HCT116 (cell line): ENCODE measurements around the gene GMDS. TPM values are rescaled to one million over a fixed set of nuclear protein-coding genes. Genes with fewer than 3 reads are reported as not detected.

Source experiments
- ATAC-seq: fragments of 200-7000 bp; cut with Tn5 transposase; 2 replicates; pipeline ENCODE4 v1.9.1; 2020; ENCODE audit warnings: mild to moderate bottlenecking, moderate library complexity
- BruUV-seq: library from RNA; stranded (reverse); fragments of 400-500 nt; replicated peaks from 2 replicates; lab custom pipeline; 2021; lab: Mats Ljungman, UMichigan
- CTCF ChIA-PET: fragments of 300-600 bp; sonication (Branson Sonifier 250); formaldehyde crosslinking; loops from one replicate; lab custom pipeline; 2021; ENCODE audit warnings: antibody characterized with exemption; lab: Charles Lee
- POLR2A ChIA-PET: fragments of 300-600, 350-600 bp; sonication (Branson Sonifier 250); formaldehyde crosslinking; loops from one replicate; lab custom pipeline; 2021; ENCODE audit warnings: antibody characterized with exemption; lab: Charles Lee
- RAD21 ChIA-PET, 2 experiments: fragments of 300-600 bp; sonication (Branson Sonifier 250); formaldehyde crosslinking; loops; one replicate each; lab custom pipeline; 2023; ENCODE audit warnings: low total read pairs in 2 of 2; ENCODE audit not compliant: uncharacterized antibody in 2 of 2, unreplicated experiment in 2 of 2, low non-redundant PET in 1 of 2; lab: Charles Lee
- DNase-seq: peaks from one replicate; pipeline ENCODE4 v3.0.0-alpha.2; 2010; ENCODE audit warnings: low read depth, low spot score
- H2AFZ ChIP-seq: fragments of 200-600 bp; shearing (Covaris generic), sonication (generic); 2 replicates; pipeline ENCODE4 v1.6.1; 2017; ENCODE audit warnings: low read depth, mixed run types, mixed read lengths, antibody characterized with exemption, low read length; ENCODE audit not compliant: poor library complexity, severe bottlenecking
- H3K27ac ChIP-seq: 2 replicates; pipeline ENCODE4 v1.5.1; 2012; ENCODE audit warnings: low read depth, low read length
- H3K27me3 ChIP-seq: fragments of 200-600 bp; sonication (generic); 2 replicates; pipeline ENCODE4 v1.6.1; 2016; ENCODE audit warnings: mixed run types, low read length, mixed read lengths; ENCODE audit not compliant: insufficient read depth
- H3K36me3 ChIP-seq, 2 experiments: fragments of 200-500 bp in 1 of 2; fragments of 200-600 bp in 1 of 2; sonication (Bioruptor generic) in 1 of 2; sonication (generic) in 1 of 2; 2 replicates each; pipeline versions ENCODE4 v1.5.1 to v1.6.1; 2014 to 2016; ENCODE audit warnings: low read length in 2 of 2, inconsistent platforms in 1 of 2, mixed read lengths in 1 of 2, mixed run types in 1 of 2; ENCODE audit not compliant: insufficient read depth in 2 of 2, control insufficient read depth in 1 of 2
- H3K4me1 ChIP-seq, 2 experiments: fragments of 200-600 bp in 1 of 2; sonication (generic) in 1 of 2; 2 replicates each; pipeline versions ENCODE4 v1.5.1 to v1.6.1; 2012 to 2017; ENCODE audit warnings: low read length in 2 of 2, inconsistent platforms in 1 of 2, mild to moderate bottlenecking in 1 of 2, mixed read lengths in 1 of 2, mixed run types in 1 of 2, moderate library complexity in 1 of 2; ENCODE audit not compliant: insufficient read depth in 2 of 2, control insufficient read depth in 1 of 2
- H3K4me2 ChIP-seq: fragments of 200-600 bp; sonication (generic); 2 replicates; pipeline ENCODE4 v1.6.1; 2017; ENCODE audit warnings: mixed run types, low read length, mixed read lengths
- H3K4me3 ChIP-seq, 2 experiments: fragments of 200-600 bp in 1 of 2; sonication (generic) in 1 of 2; replicated peaks in 1 of 2; 2 replicates each; pipeline ENCODE4 v1.5.1; 2011 to 2016; ENCODE audit warnings: low read length in 2 of 2, control low read depth in 1 of 2, low read depth in 1 of 2, mild to moderate bottlenecking in 1 of 2, mixed read lengths in 1 of 2, mixed run types in 1 of 2
- H3K79me2 ChIP-seq: fragments of 200-600 bp; sonication (generic); 2 replicates; pipeline ENCODE4 v1.6.1; 2017; ENCODE audit warnings: mild to moderate bottlenecking, mixed run types, low read length, moderate library complexity, mixed read lengths; ENCODE audit not compliant: insufficient read depth
- H3K9ac ChIP-seq: fragments of 200-600 bp; sonication (generic); 2 replicates; pipeline ENCODE4 v1.6.1; 2016; ENCODE audit warnings: low read length, mixed read lengths
- H3K9me2 ChIP-seq: fragments of 200-600 bp; sonication (generic), shearing (Covaris generic); 2 replicates; pipeline ENCODE4 v1.6.1; 2017; ENCODE audit warnings: mixed run types, mild to moderate bottlenecking, moderate library complexity; ENCODE audit not compliant: insufficient read depth
- H3K9me3 ChIP-seq, 2 experiments: fragments of 200-500 bp in 1 of 2; fragments of 200-600 bp in 1 of 2; sonication (Bioruptor generic) in 1 of 2; sonication (generic) in 1 of 2; 2 replicates each; pipeline ENCODE4 v1.6.1; 2014 to 2017; ENCODE audit warnings: low read length in 2 of 2, mixed read lengths in 2 of 2, inconsistent platforms in 1 of 2, low read depth in 1 of 2, mild to moderate bottlenecking in 1 of 2, mixed run types in 1 of 2, moderate library complexity in 1 of 2; ENCODE audit not compliant: control insufficient read depth in 1 of 2, insufficient read depth in 1 of 2
- H4K20me1 ChIP-seq: fragments of 200-600 bp; sonication (generic), shearing (Covaris generic); 2 replicates; pipeline ENCODE4 v1.6.1; 2017; ENCODE audit warnings: mixed run types, mild to moderate bottlenecking, moderate library complexity; ENCODE audit not compliant: insufficient read depth
- CTCF ChIP-seq, 3 experiments: fragments of 200-600 bp in 1 of 3; sonication (generic) in 1 of 3; IDR thresholded peaks in 2 of 3; conservative IDR thresholded peaks in 1 of 3; 2 replicates each; pipeline ENCODE4 v1.5.1; 2012 to 2017; ENCODE audit warnings: low read depth in 2 of 3, low read length in 2 of 3, antibody characterized with exemption in 1 of 3, borderline replicate concordance in 1 of 3, control low read depth in 1 of 3, mild to moderate bottlenecking in 1 of 3, mixed read lengths in 1 of 3, mixed run types in 1 of 3, moderate library complexity in 1 of 3; ENCODE audit not compliant: insufficient read depth in 1 of 3
- EZH2 ChIP-seq: fragments of 200-600 bp; sonication (generic); IDR thresholded peaks from 2 replicates; pipeline ENCODE4 v1.6.1; 2017; ENCODE audit warnings: antibody characterized with exemption, mixed run types
- POLR2A ChIP-seq: IDR thresholded peaks from 2 replicates; pipeline ENCODE4 v1.7.0; 2011; ENCODE audit warnings: borderline replicate concordance; ENCODE audit not compliant: insufficient read depth, insufficient read length; ENCODE audit errors: extremely low read depth
- SRF ChIP-seq: IDR thresholded peaks from 2 replicates; pipeline ENCODE4 v1.6.1; 2012; ENCODE audit warnings: low read depth
- intact Hi-C: fragments of 100-400 bp; cut with micrococcal nuclease; formaldehyde crosslinking; loops from 2 replicates; pipeline ENCODE4 v1.10.0; 2022
- total RNA-seq: library from RNA; stranded (reverse); gene quantifications from one replicate; pipeline ENCODE4 v1.2.1, GENCODE V29; 2021; ENCODE audit not compliant: unreplicated experiment

Gene GMDS
- total RNA-seq, 1 experiment from 2014 or later: 34.4 TPM

DNA sequence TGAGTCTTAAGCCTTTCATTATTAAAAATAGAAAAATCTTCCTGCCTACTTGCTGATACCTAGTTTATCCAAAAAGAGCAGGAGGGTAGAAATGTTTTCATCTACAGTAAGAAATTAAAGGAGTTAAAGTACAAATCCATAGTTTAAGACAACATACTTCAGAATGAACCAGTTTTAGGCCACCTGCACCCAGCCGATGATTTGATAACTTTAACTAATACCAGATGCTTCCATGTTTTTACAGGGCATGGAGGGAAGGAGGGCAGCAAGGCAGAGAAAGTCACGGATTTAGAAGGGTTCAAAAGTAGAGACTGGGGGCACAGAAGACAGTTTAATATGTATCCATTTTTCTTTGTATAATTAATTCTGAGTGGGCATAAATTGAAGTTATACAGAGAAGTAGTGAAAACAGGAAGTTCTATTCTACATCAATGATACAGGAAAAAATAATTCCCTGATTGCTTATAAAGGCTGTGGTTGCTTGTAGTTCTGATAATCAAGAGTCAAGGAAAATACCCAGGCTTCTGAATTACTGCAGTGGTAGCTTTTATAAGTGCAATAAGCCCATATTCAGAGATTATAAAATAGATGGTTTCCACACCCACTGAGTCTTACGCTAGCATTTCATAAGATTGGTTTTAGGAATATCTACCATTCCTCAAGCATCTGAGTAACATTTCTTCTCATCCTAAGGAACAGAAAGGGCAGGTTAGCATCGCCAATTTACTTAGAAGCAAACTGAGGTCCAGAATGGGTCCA, 72.0 kb downstream of the GMDS start:
- no peaks in the 10 kb centered on the region for H3K79me2 ChIP-seq
- POLR2A ChIA-PET: no interaction called here

DNA sequence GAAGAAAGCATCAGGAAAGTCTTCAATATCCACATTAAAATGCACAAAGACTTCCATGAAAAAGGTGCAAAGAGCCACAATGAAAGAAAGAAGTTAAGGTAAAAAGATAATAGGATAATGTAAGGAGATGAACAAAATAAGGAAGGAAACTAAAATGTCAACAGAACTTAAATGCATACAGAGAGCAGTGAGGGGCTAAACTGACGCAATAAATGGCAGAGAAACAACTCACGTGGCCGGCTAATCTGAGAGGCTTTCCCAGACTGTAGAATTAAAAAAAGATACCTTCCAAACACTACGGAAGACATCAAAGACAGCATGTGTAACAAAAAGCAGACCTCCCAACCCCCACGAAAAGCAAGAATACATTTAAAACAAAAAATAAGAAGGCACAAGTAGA, 73.7 kb downstream of the GMDS start:
- intact Hi-C loops: no loop called here
- no peak overlapping the region for H3K4me3 ChIP-seq
- TF ChIP-seq POLR2A (no peak), EZH2 (no peak)
- no peaks in the 10 kb centered on the region; a peak in 1 of 4 replicates for H3K4me1 ChIP-seq
- H3K4me2 ChIP-seq: no peak overlapping the region
- no peaks in the 10 kb centered on the region for H3K79me2 ChIP-seq
- no peak for ATAC-seq
- no peak overlapping the region for H2AFZ ChIP-seq
- RAD21 ChIA-PET: no interaction called here
- no TSS peak for BruUV-seq
- no peak overlapping the region for H3K27ac ChIP-seq
- H3K36me3 ChIP-seq: no peaks in the 10 kb centered on the region
- no peaks in the 10 kb centered on the region for H3K27me3 ChIP-seq
- CTCF ChIA-PET: no interaction called here
- no peak for DNase-seq
- POLR2A ChIA-PET: no interaction called here
- no peaks in the 10 kb centered on the region for H4K20me1 ChIP-seq
- H3K9ac ChIP-seq: no peak overlapping the region
- no peaks in the 10 kb centered on the region for H3K9me3 ChIP-seq
- no peaks in the 10 kb centered on the region for H3K9me2 ChIP-seq

More for the DNA sequence above, 72.0 kb downstream of the GMDS start:
- ATAC-seq (no peak), DNase-seq (no peak)
- Histone ChIP-seq H3K27ac (no peak overlapping the region), H3K9me3 (no peaks in the 10 kb centered on the region; a peak in 1 of 4 replicates), H3K4me1 (no peaks in the 10 kb centered on the region), H3K27me3 (no peaks in the 10 kb centered on the region), H3K9me2 (no peaks in the 10 kb centered on the region), H3K9ac (no peak overlapping the region), H3K36me3 (no peaks in the 10 kb centered on the region), H3K4me3 (no peak overlapping the region), H4K20me1 (no peaks in the 10 kb centered on the region), H2AFZ (no peak overlapping the region), H3K4me2 (no peak overlapping the region)
- ChIA-PET RAD21 (no interaction called here), CTCF (no interaction called here)
- TF ChIP-seq SRF: no peak
- no peak for TF ChIP-seq CTCF (IDR thresholded peaks at IDR 0.05 in 2 of 3, conservative IDR thresholded peaks at IDR 0.05 in 1 of 3; ENCODE audit: borderline replicate concordance in 1 of 3, insufficient read depth in 1 of 3, low read depth in 2 of 3, low read length in 2 of 3)
- no TSS peak for BruUV-seq
- intact Hi-C loops: no loop called here
